ENCODE data around the gene DES. TPM values are rescaled to one million over a fixed set of nuclear protein-coding genes. Genes with fewer than 3 reads are reported as not detected.
A peak's percentile ranks its signal among the peaks of the same experiment; 100 is the strongest.

DES gene
- total and polyA plus RNA-seq, 2 of the 4 experiments (the other 2 are of a cell fraction): 4.3 to 4.9 TPM

DNA sequence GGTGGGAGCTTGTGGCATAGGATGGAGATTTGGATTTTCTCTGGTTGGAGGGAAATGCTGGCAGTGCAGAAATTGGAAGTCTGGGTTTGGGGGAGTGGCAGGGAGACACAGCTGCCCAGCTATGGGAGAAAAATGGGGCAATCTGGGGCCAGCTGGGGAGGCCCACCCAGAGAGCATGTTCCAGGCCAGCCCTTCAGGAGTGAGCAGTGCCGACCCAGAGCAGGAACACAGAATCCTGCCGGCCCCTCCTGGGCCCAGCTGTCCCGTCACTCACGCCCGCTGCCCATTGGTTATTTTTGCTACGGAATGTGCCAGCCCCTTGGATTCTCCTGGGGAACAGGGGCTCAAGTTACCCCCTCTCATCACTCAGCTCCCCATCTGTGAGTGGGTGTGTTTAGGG lies 21.3 kb downstream of the DES start:
- CTCF ChIA-PET: interaction anchor here (1.9 kb wide), 1 partner anchor 20 kb away, joined by 6 read pairs; no protein-coding TSS in a partner anchor
- H3K36me3 ChIP-seq (ENCODE audit: control insufficient read depth, insufficient read depth, low read length): peaks cover 6% of the 10 kb centered on the region; the same call in 1 of the 2 replicates
- no TSS peak for BruUV-seq (replicated peaks)

More for the DNA sequence above, 21.3 kb downstream of the DES start:
- peak overlapping the region; percentile 32; the same call in 1 of the 3 replicates for H2BK15ac ChIP-seq (ENCODE audit: low read depth, low read length)
- H2BK20ac ChIP-seq (ENCODE audit: low read depth, low read length): no peak overlapping the region
- H4K5ac ChIP-seq (ENCODE audit: low read depth, low read length): no peak overlapping the region
- H2BK5ac ChIP-seq (ENCODE audit: low read depth, low read length, poor library complexity, severe bottlenecking): no peak overlapping the region
- no peak overlapping the region for H3K14ac ChIP-seq (replicated peaks; ENCODE audit: low read depth, low read length)
- H3K27me3 ChIP-seq (ENCODE audit: control insufficient read depth, insufficient read depth, low read length): no peaks in the 10 kb centered on the region; the same call in 1 of the 2 replicates
- H3K9ac ChIP-seq (ENCODE audit: low read depth, low read length): no peak overlapping the region
- no peaks in the 10 kb centered on the region for H4K20me1 ChIP-seq (ENCODE audit: insufficient read depth, low read length)
- no peak overlapping the region for H3K4me2 ChIP-seq (ENCODE audit: low read depth, low read length)
- H3K56ac ChIP-seq (ENCODE audit: extremely low read depth, insufficient read depth, low read length): no peak overlapping the region
- no peak overlapping the region for H3K27ac ChIP-seq (ENCODE audit: insufficient read depth, low read length)
- no peak overlapping the region for H2AFZ ChIP-seq (replicated peaks; ENCODE audit: low read length, poor library complexity)
- H4K8ac ChIP-seq (ENCODE audit: low read depth in 2 of 2, low read length in 2 of 2): no peak overlapping the region
- H2BK120ac ChIP-seq (ENCODE audit: low read depth, low read length): no peak overlapping the region
- H3K18ac ChIP-seq (ENCODE audit: low read depth, low read length): no peak overlapping the region
- H3K4me1 ChIP-seq (ENCODE audit: control insufficient read depth, insufficient read depth, low read length): peaks cover 17% of the 10 kb centered on the region
- H2AK9ac ChIP-seq (replicated peaks; ENCODE audit: low read depth, low read length, poor library complexity): no peak overlapping the region
- no peaks in the 10 kb centered on the region for H3K9me3 ChIP-seq (ENCODE audit: control insufficient read depth, insufficient read depth, low read length)
- 68% methylated on average over 4 of the region's 6 CpGs; no CpG with 5 or more reads in 1 of the 2 experiments for WGBS, 2 experiments (ENCODE audit: extremely low coverage in 2 of 2, insufficient read length in 1 of 2)
- peaks cover 18 to 19% of the 10 kb centered on the region in 2 experiments for H3K79me1 ChIP-seq (ENCODE audit: low read depth in 1 of 2, low read length in 2 of 2)
- no peak overlapping the region for H3K4me3 ChIP-seq (ENCODE audit: insufficient read depth, low read depth, low read length)
- H3K4ac ChIP-seq (ENCODE audit: low read depth, low read length): no peak overlapping the region
- no peak overlapping the region for H4K91ac ChIP-seq (ENCODE audit: insufficient read depth, low read depth, low read length)
- no peak for ATAC-seq (ENCODE audit: low read depth)
- dilution Hi-C loops (cut with HindIII; ENCODE audit: low sequenced_read_pairs, unreplicated experiment) (no loop called here), intact Hi-C loops (cut with micrococcal nuclease) (no loop called here), in situ Hi-C loops (cut with MboI; ENCODE audit: low sequenced_read_pairs) (no loop called here)
- TF ChIP-seq RAD21 (IDR thresholded peaks at IDR 0.05; ENCODE audit: low read length) (no peak), MXI1 (IDR thresholded peaks at IDR 0.05; ENCODE audit: borderline replicate concordance, low read depth, low read length) (no peak), RFX5 (IDR thresholded peaks at IDR 0.05; ENCODE audit: low read depth, low read length) (no peak), RCOR1 (IDR thresholded peaks at IDR 0.05; ENCODE audit: insufficient replicate concordance, low read length) (no peak)
- DNase-seq: no peak
- H3K23ac ChIP-seq (ENCODE audit: low read depth, low read length): no peak overlapping the region
- POLR2A ChIA-PET (ENCODE audit: unreplicated experiment): no interaction called here
- H2AK5ac ChIP-seq (ENCODE audit: low read depth, low read length): no peak overlapping the region
- H3K9me1 ChIP-seq (ENCODE audit: insufficient read depth, low read length): peaks cover 12% of the 10 kb centered on the region
